ENCODE results near the gene ATP6V0A4. TPM values are rescaled to one million over a fixed set of nuclear protein-coding genes. Genes with fewer than 3 reads are reported as not detected.

Gene ATP6V0A4
- polyA plus RNA-seq, 1 of the 3 experiments (the other 2 are of a cell fraction): not detected

GRCh38 chr7:138684340-138684739 lies 113.7 kb downstream of the ATP6V0A4 start:
- Histone ChIP-seq H3K9ac (no peak overlapping the region), H3K27ac (ENCODE audit: low read depth in 2 of 2, low read length in 1 of 2) (no peak overlapping the region), H3K4me3 (ENCODE audit: low read depth in 2 of 2, low read length in 1 of 2) (no peak overlapping the region), H3K9me3 (peaks cover 5% of the 10 kb centered on the region; the same call in 1 of the 2 replicates), H3K79me2 (ENCODE audit: insufficient read depth) (no peaks in the 10 kb centered on the region), H3F3A (replicated peaks; ENCODE audit: insufficient read depth) (no peaks in the 10 kb centered on the region), H3K36me3 (replicated peaks in 1 of 2; ENCODE audit: control insufficient read depth in 1 of 2, insufficient read depth in 2 of 2, low read length in 1 of 2) (no peaks in the 10 kb centered on the region), H3K27me3 (ENCODE audit: insufficient read depth) (no peaks in the 10 kb centered on the region), H4K20me1 (ENCODE audit: insufficient read depth) (no peaks in the 10 kb centered on the region), H3K4me1 (ENCODE audit: control insufficient read depth in 1 of 2, insufficient read depth in 2 of 2, low read depth in 1 of 2, low read length in 1 of 2) (peaks cover 0 to 3% of the 10 kb centered on the region in 2 experiments; a peak in 1 of 4 replicates), H3K4me2 (no peak overlapping the region), H2AFZ (ENCODE audit: low read depth) (no peak overlapping the region), H3K9me2 (no peaks in the 10 kb centered on the region)
- POLR2A ChIA-PET: no interaction called here
- WGBS (ENCODE audit: low lambda C conversion rate): 61% methylated on average over 3 of the region's 3 CpGs
- no peak for DNase-seq
- no peak for TF ChIP-seq JUND (IDR thresholded peaks at IDR 0.05)
- TF ChIP-seq NRF1 (IDR thresholded peaks at IDR 0.05; ENCODE audit: low read depth, low read length): no peak
- TF ChIP-seq SIN3A (IDR thresholded peaks at IDR 0.05; ENCODE audit: borderline replicate concordance, low read depth, low read length): no peak
- no peak for TF ChIP-seq NFIC (IDR thresholded peaks at IDR 0.05; ENCODE audit: borderline replicate concordance)
- no peak for TF ChIP-seq RCOR1 (IDR thresholded peaks at IDR 0.05; ENCODE audit: low read length)
- TF ChIP-seq EZH2phosphoT487 (IDR thresholded peaks at IDR 0.05; ENCODE audit: borderline replicate concordance, low read depth): no peak
- no peak for TF ChIP-seq GATA2 (CRISPR knock-in tag; IDR thresholded peaks at IDR 0.05)
- TF ChIP-seq ELF1 (IDR thresholded peaks at IDR 0.05): no peak
- TF ChIP-seq ZBTB33 (IDR thresholded peaks at IDR 0.05; ENCODE audit: borderline replicate concordance, low read depth): no peak
- TF ChIP-seq IRF3 (IDR thresholded peaks at IDR 0.05; ENCODE audit: low read depth, low read length): no peak
- no peak for TF ChIP-seq USF1 (IDR thresholded peaks at IDR 0.05; ENCODE audit: borderline replicate concordance, low read depth)
- no peak for TF ChIP-seq FOSL2 (IDR thresholded peaks at IDR 0.05; ENCODE audit: borderline replicate concordance, low read depth)
- TF ChIP-seq RAD21 (IDR thresholded peaks at IDR 0.05; ENCODE audit: low read length): no peak
- TF ChIP-seq USF2 (IDR thresholded peaks at IDR 0.05; ENCODE audit: borderline replicate concordance, low read depth, low read length): no peak
- no peak for TF ChIP-seq CHD2 (IDR thresholded peaks at IDR 0.05; ENCODE audit: low read length, partially characterized antibody)
- TF ChIP-seq FOXJ3 (CRISPR knock-in tag; IDR thresholded peaks at IDR 0.05): no peak
- no peak for TF ChIP-seq MXI1 (IDR thresholded peaks at IDR 0.05; ENCODE audit: low read depth, low read length)
- TF ChIP-seq POLR2AphosphoS5 (IDR thresholded peaks at IDR 0.05; ENCODE audit: low read depth, low read length): no peak
- CTCF ChIA-PET: no interaction called here
